Limb (tissue), 2 donors: ENCODE measurements around the gene B4GALT6.

Experiments used
- DNase-seq, 2 donors: peaks; one replicate each; pipeline ENCODE4 v3.0.0-alpha.2; 2016; ENCODE audit errors: extremely low spot score in 2 of 2

B4GALT6 gene

GRCh38 chr18:31688606-31689005 lies 4.2 kb upstream of the B4GALT6 start:
- DNase-seq = no peak

GRCh38 chr18:31686986-31687928 lies 2.9 kb upstream of the B4GALT6 start:
- no peak for DNase-seq

- no peak for DNase-seq
Measured at GRCh38 chr18:31686572-31686971, 2.2 kb upstream of the B4GALT6 start.

GRCh38 chr18:31685097-31686082 lies 1.0 kb upstream of the B4GALT6 start:
- peak; percentile 66 to 90 for DNase-seq

- no peak for DNase-seq
Measured at GRCh38 chr18:31683968-31684278, 458 bp downstream of the B4GALT6 start.

GRCh38 chr18:31683106-31683505 lies 1.3 kb downstream of the B4GALT6 start:
- DNase-seq = no peak

GRCh38 chr18:31680831-31681568 lies 3.4 kb downstream of the B4GALT6 start:
- no peak for DNase-seq

- no peak for DNase-seq
Measured at GRCh38 chr18:31680433-31680811, 4.0 kb downstream of the B4GALT6 start.

GRCh38 chr18:31679791-31680432 lies 4.5 kb downstream of the B4GALT6 start:
- no peak for DNase-seq

- no peak for DNase-seq
Measured at GRCh38 chr18:31679133-31679742, 5.1 kb downstream of the B4GALT6 start.

- DNase-seq = no peak
Measured at GRCh38 chr18:31678425-31678824, 6.0 kb downstream of the B4GALT6 start.

- DNase-seq = no peak
Measured at GRCh38 chr18:31677592-31677991, 6.8 kb downstream of the B4GALT6 start.

- no peak for DNase-seq
Measured at GRCh38 chr18:31675404-31675803, 9.0 kb downstream of the B4GALT6 start.

- no peak for DNase-seq
Measured at GRCh38 chr18:31672628-31673135, 11.7 kb downstream of the B4GALT6 start.

- no peak for DNase-seq
Measured at GRCh38 chr18:31671951-31672350, 12.4 kb downstream of the B4GALT6 start.

GRCh38 chr18:31669541-31669940 lies 14.8 kb downstream of the B4GALT6 start:
- DNase-seq = no peak

- no peak for DNase-seq
Measured at GRCh38 chr18:31667185-31667584, 17.2 kb downstream of the B4GALT6 start.

- DNase-seq = no peak
Measured at GRCh38 chr18:31666055-31666454, 18.3 kb downstream of the B4GALT6 start.

GRCh38 chr18:31664101-31664500 lies 20.3 kb downstream of the B4GALT6 start:
- DNase-seq = no peak

GRCh38 chr18:31661965-31662364 lies 22.4 kb downstream of the B4GALT6 start:
- no peak for DNase-seq
